Activated CD8-positive, alpha-beta T cell treated with anti-CD3 and anti-CD28 coated beads for 36 hours (primary cell): ENCODE data around the gene KLF7. TPM values are rescaled to one million over a fixed set of nuclear protein-coding genes. Genes with fewer than 3 reads are reported as not detected.

ENCODE experiments used
- ATAC-seq: fragments of 200-7000 bp; cut with Tn5 transposase; one replicate; pipeline ENCODE4 v1.10.0; 2021; ENCODE audit warnings: mild to moderate bottlenecking, moderate library complexity
- CTCF ChIA-PET: fragments of 350-600 bp; sonication (Branson Sonifier 250); formaldehyde crosslinking; loops from one replicate; lab custom pipeline; 2021; ENCODE audit warnings: antibody characterized with exemption; lab: Charles Lee
- POLR2A ChIA-PET: fragments of 350-600 bp; sonication (Branson Sonifier 250); formaldehyde crosslinking; loops from one replicate; lab custom pipeline; 2021; ENCODE audit warnings: antibody characterized with exemption; lab: Charles Lee
- DNase-seq: peaks from one replicate; pipeline ENCODE4 v3.0.0-alpha.2; 2020
- H3K27ac Mint-ChIP-seq: one replicate; pipeline ENCODE4 v1.8.0; 2021; ENCODE audit warnings: mild to moderate bottlenecking, mixed read lengths
- H3K27me3 Mint-ChIP-seq: one replicate; pipeline ENCODE4 v1.8.0; 2021; ENCODE audit warnings: mixed read lengths
- H3K36me3 Mint-ChIP-seq: one replicate; pipeline ENCODE4 v1.8.0; 2021; ENCODE audit warnings: low read depth, mixed read lengths
- H3K4me1 Mint-ChIP-seq: one replicate; pipeline ENCODE4 v1.8.0; 2021; ENCODE audit warnings: low read depth, mixed read lengths
- H3K4me3 Mint-ChIP-seq: one replicate; pipeline ENCODE4 v1.8.0; 2021; ENCODE audit warnings: mild to moderate bottlenecking, moderate library complexity, mixed read lengths
- H3K9me3 Mint-ChIP-seq: one replicate; pipeline ENCODE4 v1.8.0; 2021; ENCODE audit warnings: mixed read lengths
- intact Hi-C: fragments of 100-400 bp; cut with micrococcal nuclease; formaldehyde crosslinking; loops from one replicate; pipeline ENCODE4 v1.10.0; 2022
- total RNA-seq, 2 experiments: library from RNA; stranded (reverse); gene quantifications; one replicate each; pipeline ENCODE4 v1.2.3, GENCODE V29; 2021
- TF ChIP-seq, protein P1 (sequence below): fragments of 200-600 bp; IDR thresholded peaks from one replicate; pipeline ENCODE4 v1.8.0; 2022; ENCODE audit warnings: antibody characterized with exemption, mild to moderate bottlenecking

KLF7 gene
- 10 to 100 TPM in 1 of 2 experiments, 1 to 10 TPM in 1; 9.8 to 10.0 TPM for total RNA-seq

DNA sequence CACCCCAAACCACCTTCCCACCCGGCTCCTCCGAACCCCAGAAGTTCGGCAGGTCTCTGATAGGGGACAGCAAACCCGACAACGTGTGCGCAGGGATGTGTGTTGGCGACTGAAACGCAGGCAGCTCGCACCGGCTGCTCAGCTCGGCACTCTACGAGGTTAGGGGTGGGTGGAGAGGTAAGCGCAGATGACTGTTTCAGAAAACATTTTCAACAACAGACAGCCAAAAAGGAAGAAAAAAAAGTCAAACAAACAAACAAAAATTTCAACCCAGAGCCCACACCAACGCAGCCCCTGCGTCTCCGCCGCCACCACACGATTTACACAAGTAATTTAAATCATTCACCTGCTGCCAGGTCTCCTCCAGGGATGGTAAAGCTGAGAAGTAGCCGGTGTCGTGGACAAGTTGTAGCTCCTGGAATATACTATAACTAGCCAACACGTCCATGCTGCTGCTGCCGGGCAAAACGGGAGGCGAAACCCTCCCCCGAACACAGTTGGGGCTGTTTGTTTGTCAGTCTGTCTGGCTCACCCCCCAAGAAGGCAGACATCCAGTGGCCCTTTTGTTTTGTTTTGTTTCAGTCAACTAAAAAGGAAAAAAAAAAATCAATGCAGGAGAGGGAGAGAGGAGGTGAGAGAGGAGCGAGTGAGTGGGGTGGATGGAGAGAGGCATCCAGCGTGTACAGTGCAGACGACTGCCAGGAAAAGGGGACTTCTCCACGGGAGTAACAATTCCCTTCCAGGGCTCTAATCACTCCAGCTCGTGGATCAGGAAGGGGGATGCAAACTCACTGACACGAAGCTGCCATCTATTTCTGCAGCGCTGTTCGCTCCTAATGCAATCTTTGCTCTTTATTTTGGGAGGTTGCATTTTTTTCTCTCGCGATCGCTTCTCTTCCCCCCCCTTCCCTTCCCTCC lies at the start of gene KLF7:
KLF7 (minus strand) TSS at position 828 of the 918 bp plus-strand sequence; CDS start at position 448, 380 bp downstream.
- H3K4me1 Mint-ChIP-seq, result peaks cover 43% of the 10 kb centered on the region
- peak within 1 kb of the TSS; percentile 85 for H3K4me3 Mint-ChIP-seq
- ATAC-seq (peak; percentile 21), DNase-seq (peak; percentile 72)
- CTCF ChIA-PET, result interaction anchor here (1.0 to 2.6 kb wide), 10 partner anchors 9 to 365 kb away, joined by 3 to 12 read pairs (median 6); no protein-coding TSS in a partner anchor
- TF ChIP-seq, protein P1, sequence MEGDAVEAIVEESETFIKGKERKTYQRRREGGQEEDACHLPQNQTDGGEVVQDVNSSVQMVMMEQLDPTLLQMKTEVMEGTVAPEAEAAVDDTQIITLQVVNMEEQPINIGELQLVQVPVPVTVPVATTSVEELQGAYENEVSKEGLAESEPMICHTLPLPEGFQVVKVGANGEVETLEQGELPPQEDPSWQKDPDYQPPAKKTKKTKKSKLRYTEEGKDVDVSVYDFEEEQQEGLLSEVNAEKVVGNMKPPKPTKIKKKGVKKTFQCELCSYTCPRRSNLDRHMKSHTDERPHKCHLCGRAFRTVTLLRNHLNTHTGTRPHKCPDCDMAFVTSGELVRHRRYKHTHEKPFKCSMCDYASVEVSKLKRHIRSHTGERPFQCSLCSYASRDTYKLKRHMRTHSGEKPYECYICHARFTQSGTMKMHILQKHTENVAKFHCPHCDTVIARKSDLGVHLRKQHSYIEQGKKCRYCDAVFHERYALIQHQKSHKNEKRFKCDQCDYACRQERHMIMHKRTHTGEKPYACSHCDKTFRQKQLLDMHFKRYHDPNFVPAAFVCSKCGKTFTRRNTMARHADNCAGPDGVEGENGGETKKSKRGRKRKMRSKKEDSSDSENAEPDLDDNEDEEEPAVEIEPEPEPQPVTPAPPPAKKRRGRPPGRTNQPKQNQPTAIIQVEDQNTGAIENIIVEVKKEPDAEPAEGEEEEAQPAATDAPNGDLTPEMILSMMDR, result no peak
- peaks cover 4% of the 10 kb centered on the region for H3K27me3 Mint-ChIP-seq
- H3K36me3 Mint-ChIP-seq, result no peaks in the 10 kb centered on the region
- H3K27ac Mint-ChIP-seq, result peak within 1 kb of the TSS; percentile 92
- POLR2A ChIA-PET, result interaction anchor here (0.6 to 4.9 kb wide), 14 partner anchors 9 to 365 kb away, joined by 3 to 25 read pairs (median 4); partner anchors contain the start of gene CREB1
- intact Hi-C loops, result loop anchor here (2.0 kb wide), 2 partner anchors 17 to 43 kb away; no protein-coding TSS in a partner anchor
- H3K9me3 Mint-ChIP-seq, result no peaks in the 10 kb centered on the region

DNA sequence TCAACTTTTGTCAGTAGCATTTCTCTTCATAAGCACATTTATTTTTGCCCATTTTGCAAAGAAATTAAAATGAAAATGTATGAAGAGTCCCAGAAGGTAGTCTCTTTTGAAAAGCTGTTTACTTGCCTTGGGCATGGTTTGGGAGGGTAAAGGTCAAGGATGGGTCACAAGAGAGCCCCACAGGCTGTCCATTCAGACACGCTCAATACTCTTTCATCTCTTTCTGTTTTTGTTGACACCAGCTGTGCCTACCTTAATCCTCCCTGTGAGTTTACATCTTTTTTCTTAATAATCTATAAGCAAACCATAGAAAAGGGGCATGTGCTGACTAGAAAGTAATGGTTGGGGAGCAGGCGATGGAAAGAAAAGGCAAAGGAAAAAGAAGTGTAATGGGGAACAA lies 49.6 kb upstream of the KLF7 start:
- Mint-ChIP-seq H3K9me3 (no peaks in the 10 kb centered on the region), H3K27ac (no peak overlapping the region), H3K4me3 (no peak overlapping the region), H3K36me3 (no peaks in the 10 kb centered on the region), H3K27me3 (peaks cover 3% of the 10 kb centered on the region), H3K4me1 (peaks cover 11% of the 10 kb centered on the region)
- TF ChIP-seq, protein P1, result no peak
- ChIA-PET CTCF (no interaction called here), POLR2A (no interaction called here)
- ATAC-seq (no peak), DNase-seq (no peak)
- intact Hi-C loops, result no loop called here

DNA sequence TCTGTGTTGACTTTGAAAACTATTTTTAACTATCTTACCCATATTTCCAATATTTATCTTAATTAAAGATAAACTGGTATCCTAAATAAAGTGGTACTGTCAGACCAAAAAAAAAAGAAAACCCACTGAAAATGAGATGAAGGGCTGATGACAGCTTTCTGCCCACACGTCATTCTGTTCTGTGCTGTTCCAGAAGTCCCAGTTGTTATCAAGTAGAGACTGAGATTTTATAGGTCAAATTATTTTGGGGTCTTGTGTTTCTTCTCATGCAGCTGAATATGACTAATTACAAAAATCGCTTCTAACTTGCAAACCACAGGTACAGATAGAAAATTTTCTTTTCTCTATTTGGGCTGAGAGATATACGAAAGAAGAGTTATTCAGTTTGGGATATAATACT lies 48.7 kb upstream of the KLF7 start:
- Mint-ChIP-seq H3K27ac (no peak overlapping the region), H3K36me3 (no peaks in the 10 kb centered on the region), H3K27me3 (peaks cover 3% of the 10 kb centered on the region), H3K4me1 (peaks cover 11% of the 10 kb centered on the region), H3K9me3 (no peaks in the 10 kb centered on the region), H3K4me3 (no peak overlapping the region)
- DNase-seq, result peak; percentile 33
- ChIA-PET POLR2A (no interaction called here), CTCF (no interaction called here)
- TF ChIP-seq, protein P1, result no peak
- intact Hi-C loops, result no loop called here
- ATAC-seq, result peak; percentile 49

DNA sequence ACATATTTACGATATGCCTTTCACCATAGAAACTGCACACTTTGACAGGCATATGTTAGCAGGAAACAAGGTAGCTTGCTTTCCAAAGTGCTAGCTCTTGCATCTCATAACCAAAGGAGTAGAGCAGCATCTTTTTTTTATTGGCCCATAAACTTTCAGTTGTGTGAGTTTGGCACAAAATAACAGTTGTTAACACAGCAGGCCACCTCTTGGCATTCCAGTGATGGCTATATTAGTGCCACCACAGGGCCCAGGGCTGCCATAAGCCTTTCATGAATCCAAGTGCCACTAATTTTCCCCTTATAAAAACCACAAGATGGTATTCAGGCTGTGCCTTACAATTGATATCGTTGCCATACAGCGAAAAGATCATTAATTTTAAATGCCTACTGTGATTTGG lies 40.3 kb upstream of the KLF7 start:
- no peaks in the 10 kb centered on the region for H3K9me3 Mint-ChIP-seq
- intact Hi-C loops, result no loop called here
- ATAC-seq (no peak), DNase-seq (no peak)
- H3K27ac Mint-ChIP-seq, result no peak overlapping the region
- H3K4me3 Mint-ChIP-seq, result no peak overlapping the region
- POLR2A ChIA-PET, result no interaction called here
- no peaks in the 10 kb centered on the region for H3K4me1 Mint-ChIP-seq
- H3K36me3 Mint-ChIP-seq, result no peaks in the 10 kb centered on the region
- CTCF ChIA-PET, result no interaction called here
- TF ChIP-seq, protein P1, result no peak
- H3K27me3 Mint-ChIP-seq, result no peaks in the 10 kb centered on the region
